Activated CD8-positive, alpha-beta T cell treated with anti-CD3 and anti-CD28 coated beads for 36 hours (primary cell): ENCODE measurements around the gene NPSR1. TPM values are rescaled to one million over a fixed set of nuclear protein-coding genes. Genes with fewer than 3 reads are reported as not detected.

ENCODE experiments used
- ATAC-seq: fragments of 200-7000 bp; cut with Tn5 transposase; one replicate; pipeline ENCODE4 v1.10.0; 2021; ENCODE audit warnings: mild to moderate bottlenecking, moderate library complexity
- CTCF ChIA-PET: fragments of 350-600 bp; sonication (Branson Sonifier 250); formaldehyde crosslinking; loops from one replicate; lab custom pipeline; 2021; ENCODE audit warnings: antibody characterized with exemption; lab: Charles Lee
- POLR2A ChIA-PET: fragments of 350-600 bp; sonication (Branson Sonifier 250); formaldehyde crosslinking; loops from one replicate; lab custom pipeline; 2021; ENCODE audit warnings: antibody characterized with exemption; lab: Charles Lee
- DNase-seq: peaks from one replicate; pipeline ENCODE4 v3.0.0-alpha.2; 2020
- H3K27ac Mint-ChIP-seq: one replicate; pipeline ENCODE4 v1.8.0; 2021; ENCODE audit warnings: mild to moderate bottlenecking, mixed read lengths
- H3K27me3 Mint-ChIP-seq: one replicate; pipeline ENCODE4 v1.8.0; 2021; ENCODE audit warnings: mixed read lengths
- H3K36me3 Mint-ChIP-seq: one replicate; pipeline ENCODE4 v1.8.0; 2021; ENCODE audit warnings: low read depth, mixed read lengths
- H3K4me1 Mint-ChIP-seq: one replicate; pipeline ENCODE4 v1.8.0; 2021; ENCODE audit warnings: low read depth, mixed read lengths
- H3K4me3 Mint-ChIP-seq: one replicate; pipeline ENCODE4 v1.8.0; 2021; ENCODE audit warnings: mild to moderate bottlenecking, moderate library complexity, mixed read lengths
- H3K9me3 Mint-ChIP-seq: one replicate; pipeline ENCODE4 v1.8.0; 2021; ENCODE audit warnings: mixed read lengths
- CTCF ChIP-seq: fragments of 200-600 bp; IDR thresholded peaks from one replicate; pipeline ENCODE4 v1.8.0; 2022; ENCODE audit warnings: antibody characterized with exemption, mild to moderate bottlenecking
- intact Hi-C: fragments of 100-400 bp; cut with micrococcal nuclease; formaldehyde crosslinking; loops from one replicate; pipeline ENCODE4 v1.10.0; 2022
- total RNA-seq, 2 experiments: library from RNA; stranded (reverse); gene quantifications; one replicate each; pipeline ENCODE4 v1.2.3, GENCODE V29; 2021

NPSR1 gene
- total RNA-seq, 2 experiments from 2014 or later, result not detected

GRCh38 chr7:34750209-34750608 lies 92.2 kb downstream of the NPSR1 start:
- no peak for DNase-seq
- Mint-ChIP-seq H3K4me3 (no peak overlapping the region), H3K36me3 (no peaks in the 10 kb centered on the region), H3K27me3 (no peaks in the 10 kb centered on the region), H3K4me1 (no peaks in the 10 kb centered on the region), H3K9me3 (no peaks in the 10 kb centered on the region), H3K27ac (no peak overlapping the region)
- TF ChIP-seq CTCF, result no peak
- ChIA-PET POLR2A (no interaction called here), CTCF (no interaction called here)
- no peak for ATAC-seq
- intact Hi-C loops, result no loop called here

- CTCF ChIA-PET, result no interaction called here
- Mint-ChIP-seq H3K36me3 (no peaks in the 10 kb centered on the region), H3K4me3 (no peak overlapping the region), H3K4me1 (no peaks in the 10 kb centered on the region), H3K9me3 (no peaks in the 10 kb centered on the region), H3K27ac (no peak overlapping the region), H3K27me3 (no peaks in the 10 kb centered on the region)
- intact Hi-C loops, result no loop called here
- TF ChIP-seq CTCF, result no peak
- POLR2A ChIA-PET, result no interaction called here
- DNase-seq (no peak), ATAC-seq (no peak)
These were observed 92.6 kb downstream of the NPSR1 start for GRCh38 chr7:34750636-34751035.

GRCh38 chr7:34751725-34752643 lies 94.0 kb downstream of the NPSR1 start:
- TF ChIP-seq CTCF, result no peak
- intact Hi-C loops, result no loop called here
- H3K36me3 Mint-ChIP-seq, result no peaks in the 10 kb centered on the region
- ATAC-seq (no peak), DNase-seq (no peak)
- no peaks in the 10 kb centered on the region for H3K27me3 Mint-ChIP-seq
- H3K4me1 Mint-ChIP-seq, result no peaks in the 10 kb centered on the region
- H3K9me3 Mint-ChIP-seq, result no peaks in the 10 kb centered on the region
- no peak overlapping the region for H3K27ac Mint-ChIP-seq
- CTCF ChIA-PET, result no interaction called here
- no peak overlapping the region for H3K4me3 Mint-ChIP-seq
- POLR2A ChIA-PET, result no interaction called here

GRCh38 chr7:34752929-34753328 lies 94.9 kb downstream of the NPSR1 start:
- CTCF ChIA-PET, result no interaction called here
- no peaks in the 10 kb centered on the region for H3K4me1 Mint-ChIP-seq
- TF ChIP-seq CTCF, result no peak

GRCh38 chr7:34755008-34755407 lies 97.0 kb downstream of the NPSR1 start:
- no peaks in the 10 kb centered on the region for H3K9me3 Mint-ChIP-seq
- H3K27me3 Mint-ChIP-seq, result peaks cover 2% of the 10 kb centered on the region
- no peak for DNase-seq
- TF ChIP-seq CTCF, result no peak
- H3K36me3 Mint-ChIP-seq, result no peaks in the 10 kb centered on the region
- H3K27ac Mint-ChIP-seq, result no peak overlapping the region
- ATAC-seq, result no peak
- CTCF ChIA-PET, result no interaction called here
- POLR2A ChIA-PET, result interaction anchor here (0.7 kb wide), 1 partner anchor 488 kb away, joined by 3 read pairs; no protein-coding TSS in a partner anchor
- no peak overlapping the region for H3K4me3 Mint-ChIP-seq
- no peaks in the 10 kb centered on the region for H3K4me1 Mint-ChIP-seq
- intact Hi-C loops, result no loop called here

More at GRCh38 chr7:34752929-34753328, 94.9 kb downstream of the NPSR1 start:
- Mint-ChIP-seq H3K36me3 (no peaks in the 10 kb centered on the region), H3K27me3 (no peaks in the 10 kb centered on the region), H3K27ac (no peak overlapping the region), H3K4me3 (no peak overlapping the region), H3K9me3 (no peaks in the 10 kb centered on the region)
- no peak for DNase-seq
- POLR2A ChIA-PET, result no interaction called here
- no peak for ATAC-seq
- intact Hi-C loops, result no loop called here
